Mesodermal cell (in vitro differentiated cells): ENCODE data around the gene GCHFR.
A peak's percentile ranks its signal among the peaks of the same experiment; 100 is the strongest.

Source experiments
- H3K27ac ChIP-seq: 2 replicates; pipeline ENCODE4 v1.7.0; 2013; ENCODE audit warnings: mild to moderate bottlenecking, low read depth, low read length, moderate library complexity; ENCODE audit not compliant: severe bottlenecking
- H3K36me3 ChIP-seq: 2 replicates; pipeline ENCODE4 v1.7.1; 2013; ENCODE audit warnings: mild to moderate bottlenecking, low read length, moderate library complexity; ENCODE audit not compliant: control insufficient read depth, insufficient read depth
- H3K4me1 ChIP-seq: one replicate; pipeline ENCODE4 v1.7.1; 2013; ENCODE audit warnings: mild to moderate bottlenecking, low read length; ENCODE audit not compliant: insufficient read depth, control insufficient read depth, poor library complexity, severe bottlenecking
- H3K4me3 ChIP-seq: 2 replicates; pipeline ENCODE4 v1.7.0; 2013; ENCODE audit warnings: low read length, control low read depth, mild to moderate bottlenecking; ENCODE audit not compliant: insufficient read depth, poor library complexity, severe bottlenecking; ENCODE audit errors: extremely low read depth
- H3K9me3 ChIP-seq: 2 replicates; pipeline ENCODE4 v1.7.1; 2013; ENCODE audit warnings: mild to moderate bottlenecking, low read length, moderate library complexity; ENCODE audit not compliant: control insufficient read depth
- WGBS, 2 experiments: methylation state at CpG; one replicate each; pipeline ENCODE4 v1.1.5; 2013; ENCODE audit warnings: missing lambda C conversion rate in 2 of 2; ENCODE audit not compliant: insufficient coverage in 2 of 2; 5-methylcytosine and 5-hydroxymethylcytosine counted together

GCHFR gene

GRCh38 chr15:40739854-40740253 lies 24.0 kb upstream of the GCHFR start:
- H3K4me1 ChIP-seq, result no peaks in the 10 kb centered on the region
- H3K36me3 ChIP-seq, result peaks cover 89% of the 10 kb centered on the region
- WGBS, 2 experiments, result no CpG with 5 or more reads among the region's 2 CpGs
- H3K27ac ChIP-seq, result no peak overlapping the region
- H3K9me3 ChIP-seq, result no peaks in the 10 kb centered on the region
- H3K4me3 ChIP-seq, result no peak overlapping the region

- peaks cover 66% of the 10 kb centered on the region for H3K36me3 ChIP-seq
- no peak overlapping the region for H3K27ac ChIP-seq
- H3K4me3 ChIP-seq, result no peak overlapping the region
- no peaks in the 10 kb centered on the region for H3K9me3 ChIP-seq
- peaks cover 4% of the 10 kb centered on the region for H3K4me1 ChIP-seq
- WGBS, 2 experiments, result 83% methylated on average over 1 of the region's 2 CpGs; no CpG with 5 or more reads in 1 of the 2 experiments
Observed at GRCh38 chr15:40743485-40743901, 20.4 kb upstream of the GCHFR start.

DNA sequence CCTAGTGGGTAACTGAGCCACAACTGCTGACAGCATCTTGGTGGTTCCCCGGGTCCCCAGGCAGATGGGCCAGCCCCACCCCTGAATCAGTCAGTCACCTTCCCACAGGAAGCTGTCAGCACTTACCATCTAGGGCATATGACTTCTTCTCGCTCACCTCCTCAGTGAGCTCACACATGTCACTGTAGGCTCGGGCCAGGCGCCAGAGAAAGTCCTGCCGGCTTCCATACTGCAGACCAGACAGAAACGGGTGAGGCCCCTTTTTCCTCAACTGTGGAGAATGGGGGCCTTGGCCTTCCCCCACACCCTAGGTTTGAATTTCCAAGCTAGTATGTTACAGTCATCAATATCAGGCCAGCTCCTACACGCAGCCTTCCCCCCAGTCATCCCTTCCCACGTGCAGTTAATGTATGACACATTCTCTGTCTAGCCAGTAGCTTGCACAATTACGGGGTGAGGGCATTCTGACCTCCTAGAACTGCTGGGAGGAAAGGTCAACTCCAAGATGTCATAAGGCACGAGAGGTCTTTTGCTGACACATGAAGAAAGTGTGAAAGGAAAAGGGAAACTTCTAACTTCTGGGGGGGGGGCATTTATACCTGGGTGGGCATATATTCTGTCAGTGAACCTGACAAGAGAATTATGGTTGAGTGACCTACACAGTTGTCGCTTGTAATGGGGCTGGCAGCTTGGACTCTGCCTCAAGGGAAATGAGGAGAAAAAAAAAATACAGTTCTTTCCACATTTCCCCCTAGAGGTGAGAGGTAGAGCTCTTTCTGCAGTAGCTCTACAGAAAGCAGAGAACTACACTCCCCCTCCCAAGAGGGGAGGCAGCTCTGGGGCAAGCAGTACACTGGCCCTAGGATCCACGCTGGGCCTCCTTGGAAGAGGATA lies 19.7 kb upstream of the GCHFR start:
- WGBS, 2 experiments, result 90 to 96% methylated on average over 8 to 11 of the region's 12 CpGs
- Histone ChIP-seq H3K4me1 (peaks cover 4% of the 10 kb centered on the region), H3K4me3 (no peak overlapping the region), H3K27ac (no peak overlapping the region), H3K9me3 (no peaks in the 10 kb centered on the region), H3K36me3 (peaks cover 62% of the 10 kb centered on the region)

DNA sequence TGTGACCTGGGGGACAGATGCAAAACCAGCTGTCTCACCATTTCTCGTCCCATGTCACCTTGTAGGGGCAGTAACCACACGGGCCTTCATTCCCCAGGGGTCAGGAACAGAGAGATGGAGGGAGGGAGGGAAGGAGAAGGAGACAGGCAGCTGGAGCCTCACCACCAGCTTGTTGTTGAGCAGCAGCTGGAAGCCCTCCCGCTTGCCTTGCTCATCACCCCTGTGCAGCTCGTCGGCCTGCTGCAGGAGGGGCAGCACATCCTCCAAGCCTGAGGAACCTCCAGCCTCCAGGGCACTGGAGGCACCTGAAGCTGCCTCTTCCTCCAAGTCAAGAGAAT lies 19.1 kb upstream of the GCHFR start:
- H3K27ac ChIP-seq, result no peak overlapping the region
- H3K4me3 ChIP-seq, result no peak overlapping the region
- no peaks in the 10 kb centered on the region for H3K9me3 ChIP-seq
- peaks cover 62% of the 10 kb centered on the region for H3K36me3 ChIP-seq
- 95 to 97% methylated on average over 4 to 5 of the region's 5 CpGs for WGBS, 2 experiments
- H3K4me1 ChIP-seq, result peaks cover 4% of the 10 kb centered on the region

DNA sequence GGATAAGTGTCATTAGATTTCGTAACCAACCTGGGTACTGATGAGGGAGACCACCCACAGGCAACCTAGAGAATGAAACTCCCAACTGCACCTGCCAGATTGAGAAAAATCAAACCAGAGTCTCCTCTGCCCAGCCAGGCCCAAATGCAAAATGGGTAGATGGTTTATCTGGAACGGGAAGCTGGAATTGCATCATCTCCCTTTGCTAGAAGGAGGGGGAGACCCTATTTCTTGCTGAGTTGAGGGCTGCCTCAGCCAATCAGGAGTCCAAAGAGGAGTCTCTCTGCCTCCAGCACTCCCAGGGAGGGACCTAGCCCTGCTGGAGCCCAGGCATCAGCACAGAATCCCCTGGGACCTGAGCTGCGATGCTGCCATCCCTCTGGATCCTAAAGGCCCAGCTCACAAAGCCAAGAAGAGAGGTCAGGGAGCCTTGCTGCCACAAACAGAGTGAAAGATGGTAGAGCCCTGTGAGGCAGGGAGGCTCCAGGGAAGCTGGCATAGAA lies 16.9 kb upstream of the GCHFR start:
- H3K4me1 ChIP-seq, result peaks cover 4% of the 10 kb centered on the region
- no peaks in the 10 kb centered on the region for H3K9me3 ChIP-seq
- H3K36me3 ChIP-seq, result peaks cover 63% of the 10 kb centered on the region
- H3K4me3 ChIP-seq, result no peak overlapping the region
- H3K27ac ChIP-seq, result no peak overlapping the region
- 83% methylated on average over 2 to 3 of the region's 3 CpGs for WGBS, 2 experiments

DNA sequence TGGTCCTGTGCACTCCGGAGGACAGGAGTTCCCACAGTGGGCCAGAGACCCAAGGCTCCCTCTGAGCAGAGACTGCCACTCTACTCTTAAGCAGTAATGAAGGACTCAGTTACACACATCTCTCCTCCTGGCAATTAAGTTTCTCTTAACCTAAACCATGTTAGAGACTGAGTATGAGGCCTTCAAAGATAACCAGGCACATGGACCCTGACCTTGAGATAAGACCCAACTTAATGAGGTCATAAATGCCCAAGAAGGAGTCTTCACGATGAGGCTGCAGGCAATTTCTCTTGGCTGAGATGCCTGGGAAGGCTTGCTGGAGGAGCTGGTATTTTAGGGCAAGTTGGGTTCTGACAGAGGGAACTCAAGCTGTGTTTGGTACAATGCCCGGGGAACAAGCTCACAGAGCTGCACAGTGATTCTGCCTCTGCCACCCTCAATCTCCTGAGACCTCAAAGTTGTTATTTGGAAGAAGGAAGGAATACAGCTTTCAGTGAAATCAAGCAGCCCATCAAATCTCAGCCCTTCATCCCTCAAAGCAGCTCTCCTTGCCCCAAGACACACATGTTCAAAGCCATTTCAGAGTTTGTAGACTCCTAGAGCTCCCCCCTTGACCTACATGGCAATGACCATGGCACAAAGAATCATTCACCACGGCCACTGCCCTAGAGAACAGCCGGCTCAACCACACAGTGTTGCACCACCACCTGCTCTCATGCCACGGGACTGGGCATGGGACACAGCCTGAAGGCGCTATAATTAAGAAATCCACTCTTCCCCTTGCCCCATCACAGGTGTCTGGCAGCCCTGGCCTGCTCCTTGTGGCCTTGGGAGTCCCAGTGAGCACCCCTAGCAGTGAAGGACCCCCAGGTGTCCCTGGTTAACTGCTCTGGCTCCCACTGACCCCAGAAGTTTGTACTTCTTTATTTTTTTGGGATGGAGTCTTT lies 15.9 kb upstream of the GCHFR start:
- H3K36me3 ChIP-seq, result peaks cover 60% of the 10 kb centered on the region
- WGBS, 2 experiments, result 87 to 89% methylated on average over 5 to 6 of the region's 7 CpGs

GRCh38 chr15:40749151-40749630 lies 14.7 kb upstream of the GCHFR start:
- no peaks in the 10 kb centered on the region for H3K9me3 ChIP-seq
- H3K36me3 ChIP-seq, result peaks cover 48% of the 10 kb centered on the region
- no peak overlapping the region for H3K27ac ChIP-seq
- H3K4me3 ChIP-seq, result no peak overlapping the region
- 88 to 100% methylated on average over 3 to 4 of the region's 4 CpGs for WGBS, 2 experiments
- peaks cover 4% of the 10 kb centered on the region for H3K4me1 ChIP-seq

More for the DNA sequence above, 15.9 kb upstream of the GCHFR start:
- peaks cover 4% of the 10 kb centered on the region for H3K4me1 ChIP-seq
- H3K9me3 ChIP-seq, result no peaks in the 10 kb centered on the region
- no peak overlapping the region for H3K4me3 ChIP-seq
- H3K27ac ChIP-seq, result no peak overlapping the region

- 100% methylated on average over 2 of the region's 4 CpGs; no CpG with 5 or more reads in 1 of the 2 experiments for WGBS, 2 experiments
- Histone ChIP-seq H3K36me3 (peaks cover 38% of the 10 kb centered on the region), H3K4me3 (no peak overlapping the region), H3K27ac (no peak overlapping the region), H3K9me3 (no peaks in the 10 kb centered on the region), H3K4me1 (peaks cover 2% of the 10 kb centered on the region)
Observed at GRCh38 chr15:40750885-40751284, 13.0 kb upstream of the GCHFR start.

DNA sequence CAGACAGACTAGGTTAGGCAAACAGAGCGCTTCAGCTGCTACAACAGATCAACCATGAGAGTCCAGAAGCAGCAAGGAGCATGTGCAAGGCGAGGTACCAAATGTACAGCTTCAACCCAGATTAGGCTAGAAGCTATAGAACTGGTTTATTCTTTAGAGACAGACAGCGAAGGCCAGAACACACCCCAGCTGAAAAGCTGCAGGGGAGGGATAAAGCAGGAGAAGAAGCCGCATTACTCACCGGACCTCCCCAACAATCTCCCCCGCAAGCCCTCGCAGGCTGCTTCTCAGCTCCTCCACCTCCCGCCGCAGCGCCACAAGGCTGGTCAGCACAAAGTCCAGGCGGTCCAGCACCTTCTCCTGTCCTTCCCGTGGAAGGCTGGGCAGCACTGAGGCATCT lies 12.1 kb upstream of the GCHFR start:
- Histone ChIP-seq H3K27ac (no peak overlapping the region), H3K9me3 (no peaks in the 10 kb centered on the region), H3K4me1 (no peaks in the 10 kb centered on the region), H3K4me3 (no peak overlapping the region), H3K36me3 (peaks cover 38% of the 10 kb centered on the region)
- WGBS, 2 experiments, result 88 to 94% methylated on average over 9 to 10 of the region's 12 CpGs

DNA sequence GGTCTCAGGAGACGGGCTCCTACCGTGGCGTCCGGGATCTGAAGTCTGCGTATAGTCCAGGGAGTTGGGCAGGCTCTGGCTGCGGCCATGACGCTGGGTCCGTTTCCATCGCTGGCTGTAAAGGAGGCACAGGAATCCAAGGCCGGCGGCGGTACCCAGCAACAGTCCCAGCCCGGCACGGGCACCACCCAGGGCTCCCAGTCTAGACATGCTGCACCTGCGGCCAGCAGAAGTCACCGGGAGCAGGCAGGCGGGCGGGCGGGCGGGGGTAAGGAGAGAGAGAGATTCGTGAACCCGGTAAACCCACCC lies 9.3 kb upstream of the GCHFR start:
- Histone ChIP-seq H3K36me3 (peaks cover 22% of the 10 kb centered on the region), H3K27ac (no peak overlapping the region), H3K4me1 (no peaks in the 10 kb centered on the region), H3K9me3 (no peaks in the 10 kb centered on the region), H3K4me3 (peak overlapping the region; percentile 92)
- WGBS, 2 experiments, result 4 to 13% methylated on average over 9 to 21 of the region's 22 CpGs
